ENCODE measurements around the gene HNRNPU. TPM values are rescaled to one million over a fixed set of nuclear protein-coding genes. Genes with fewer than 3 reads are reported as not detected.

The HNRNPU gene
- total RNA-seq, 1 donor from 2014 or later: 342 TPM

DNA sequence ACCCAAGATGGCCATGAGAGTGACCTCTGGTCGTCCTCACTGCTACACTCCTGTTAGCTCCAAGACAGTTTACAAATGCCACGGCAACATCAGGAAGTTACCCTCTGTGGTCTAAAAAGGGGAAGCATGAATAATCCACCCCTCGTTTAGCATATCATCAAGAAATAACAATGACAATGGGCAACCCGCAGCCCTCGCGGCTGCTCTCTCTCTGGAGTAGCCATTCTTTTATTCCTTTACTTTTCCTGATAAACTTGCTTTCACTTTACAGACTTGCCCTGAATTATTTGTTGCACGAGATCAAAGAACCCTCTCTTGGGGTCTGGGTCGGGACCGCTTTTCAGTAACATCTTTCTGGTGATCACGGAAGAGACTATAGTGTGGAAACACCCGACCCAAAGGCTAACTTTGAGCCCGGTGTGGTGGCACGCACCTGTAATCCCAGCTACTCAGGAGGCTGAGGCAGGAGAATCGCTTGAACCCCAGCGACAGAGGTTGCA is 48.7 kb downstream of the HNRNPU start:
- H3K4me1 ChIP-seq (ENCODE audit: control insufficient read depth in 3 of 3, insufficient read depth in 3 of 3, low read length in 3 of 3): no peaks in the 10 kb centered on the region
- H3K36me3 ChIP-seq (ENCODE audit: control insufficient read depth in 3 of 3, insufficient read depth in 3 of 3, low read length in 3 of 3): no peaks in the 10 kb centered on the region
- no peak overlapping the region for H3K9ac ChIP-seq (ENCODE audit: low read depth in 1 of 3, low read length in 3 of 3)
- H3K27ac ChIP-seq (ENCODE audit: low read depth, low read length): no peak overlapping the region
- H3K27me3 ChIP-seq (ENCODE audit: control insufficient read depth in 3 of 3, insufficient read depth in 3 of 3, low read length in 3 of 3): peaks cover 0 to 3% (median 0%) of the 10 kb centered on the region in 3 donors
- no peaks in the 10 kb centered on the region for H3K9me3 ChIP-seq (ENCODE audit: control insufficient read depth in 3 of 3, low read length in 3 of 3)
- H3K4me3 ChIP-seq (ENCODE audit: low read length in 3 of 3): no peak overlapping the region

- no peaks in the 10 kb centered on the region for H3K36me3 ChIP-seq (ENCODE audit: control insufficient read depth in 3 of 3, insufficient read depth in 3 of 3, low read length in 3 of 3)
- H3K27me3 ChIP-seq (ENCODE audit: control insufficient read depth in 3 of 3, insufficient read depth in 3 of 3, low read length in 3 of 3): peaks cover 0 to 3% (median 0%) of the 10 kb centered on the region in 3 donors
- H3K9ac ChIP-seq (ENCODE audit: low read depth in 1 of 3, low read length in 3 of 3): no peak overlapping the region
- H3K27ac ChIP-seq (ENCODE audit: low read depth, low read length): no peak overlapping the region
- H3K9me3 ChIP-seq (ENCODE audit: control insufficient read depth in 3 of 3, low read length in 3 of 3): no peaks in the 10 kb centered on the region
- no peaks in the 10 kb centered on the region for H3K4me1 ChIP-seq (ENCODE audit: control insufficient read depth in 3 of 3, insufficient read depth in 3 of 3, low read length in 3 of 3)
- no peak overlapping the region for H3K4me3 ChIP-seq (ENCODE audit: low read length in 3 of 3)
Observed at GRCh38 chr1:244813327-244813726, 51.0 kb downstream of the HNRNPU start.

- no peaks in the 10 kb centered on the region for H3K9me3 ChIP-seq (ENCODE audit: control insufficient read depth in 3 of 3, low read length in 3 of 3)
- no peak overlapping the region for H3K27ac ChIP-seq (ENCODE audit: low read depth, low read length)
- H3K4me1 ChIP-seq (ENCODE audit: control insufficient read depth in 3 of 3, insufficient read depth in 3 of 3, low read length in 3 of 3): no peaks in the 10 kb centered on the region
- H3K27me3 ChIP-seq (ENCODE audit: control insufficient read depth in 3 of 3, insufficient read depth in 3 of 3, low read length in 3 of 3): peaks cover 0 to 3% (median 0%) of the 10 kb centered on the region in 3 donors
- no peak overlapping the region for H3K9ac ChIP-seq (ENCODE audit: low read depth in 1 of 3, low read length in 3 of 3)
- H3K4me3 ChIP-seq (ENCODE audit: low read length in 3 of 3): no peak overlapping the region
- no peaks in the 10 kb centered on the region for H3K36me3 ChIP-seq (ENCODE audit: control insufficient read depth in 3 of 3, insufficient read depth in 3 of 3, low read length in 3 of 3)
Observed at GRCh38 chr1:244810221-244810620, 54.1 kb downstream of the HNRNPU start.

DNA sequence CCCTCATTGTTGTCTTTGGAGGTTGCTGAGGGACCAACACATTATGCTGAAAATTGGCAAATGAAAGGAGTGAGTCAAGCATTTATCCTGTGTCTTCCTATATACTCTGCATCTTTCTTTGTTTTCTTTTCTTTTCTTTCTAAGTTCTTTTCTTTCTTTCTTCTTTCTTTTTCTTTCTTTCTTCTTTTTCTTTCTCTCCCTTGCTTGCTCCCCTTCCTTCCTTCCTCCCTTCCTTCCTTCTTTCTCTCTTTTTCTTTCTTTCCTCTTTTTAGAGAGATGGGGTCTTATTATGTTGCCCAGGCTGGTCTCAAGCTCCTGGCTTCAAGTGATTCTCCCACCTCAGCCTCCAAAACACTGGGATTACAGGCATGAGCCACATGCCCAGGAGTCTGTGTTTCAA is 57.2 kb downstream of the HNRNPU start:
- Histone ChIP-seq H3K27me3 (ENCODE audit: control insufficient read depth in 3 of 3, insufficient read depth in 3 of 3, low read length in 3 of 3) (no peaks in the 10 kb centered on the region), H3K4me3 (ENCODE audit: low read length in 3 of 3) (no peak overlapping the region), H3K9me3 (ENCODE audit: control insufficient read depth in 3 of 3, low read length in 3 of 3) (no peaks in the 10 kb centered on the region), H3K4me1 (ENCODE audit: control insufficient read depth in 3 of 3, insufficient read depth in 3 of 3, low read length in 3 of 3) (no peaks in the 10 kb centered on the region), H3K36me3 (ENCODE audit: control insufficient read depth in 3 of 3, insufficient read depth in 3 of 3, low read length in 3 of 3) (no peaks in the 10 kb centered on the region), H3K9ac (ENCODE audit: low read depth in 1 of 3, low read length in 3 of 3) (no peak overlapping the region), H3K27ac (ENCODE audit: low read depth, low read length) (no peak overlapping the region)

DNA sequence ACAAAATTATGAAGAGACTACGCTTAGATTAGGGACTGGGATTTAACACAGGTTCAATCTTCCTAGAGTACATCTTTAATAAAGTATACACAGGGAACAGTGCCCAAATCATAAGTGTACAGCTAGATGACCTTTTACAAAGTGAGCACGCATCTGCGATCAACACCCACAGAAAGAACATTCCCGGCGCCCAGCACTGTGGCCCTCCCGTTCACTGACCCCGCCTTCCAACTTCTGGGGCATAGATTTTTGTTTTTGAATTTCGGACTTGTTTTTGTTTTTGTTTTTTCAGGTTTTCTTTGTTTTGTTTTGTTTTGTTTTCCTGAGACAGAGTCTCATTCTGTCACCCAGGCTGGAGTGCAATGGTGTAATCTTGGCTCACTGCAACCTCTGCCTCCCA is 59.5 kb downstream of the HNRNPU start:
- no peaks in the 10 kb centered on the region for H3K4me1 ChIP-seq (ENCODE audit: control insufficient read depth in 3 of 3, insufficient read depth in 3 of 3, low read length in 3 of 3)
- no peaks in the 10 kb centered on the region for H3K36me3 ChIP-seq (ENCODE audit: control insufficient read depth in 3 of 3, insufficient read depth in 3 of 3, low read length in 3 of 3)
- no peak overlapping the region for H3K9ac ChIP-seq (ENCODE audit: low read depth in 1 of 3, low read length in 3 of 3)
- H3K27me3 ChIP-seq (ENCODE audit: control insufficient read depth in 3 of 3, insufficient read depth in 3 of 3, low read length in 3 of 3): no peaks in the 10 kb centered on the region
- no peaks in the 10 kb centered on the region for H3K9me3 ChIP-seq (ENCODE audit: control insufficient read depth in 3 of 3, low read length in 3 of 3)
- no peak overlapping the region for H3K27ac ChIP-seq (ENCODE audit: low read depth, low read length)
- no peak overlapping the region for H3K4me3 ChIP-seq (ENCODE audit: low read length in 3 of 3)

DNA sequence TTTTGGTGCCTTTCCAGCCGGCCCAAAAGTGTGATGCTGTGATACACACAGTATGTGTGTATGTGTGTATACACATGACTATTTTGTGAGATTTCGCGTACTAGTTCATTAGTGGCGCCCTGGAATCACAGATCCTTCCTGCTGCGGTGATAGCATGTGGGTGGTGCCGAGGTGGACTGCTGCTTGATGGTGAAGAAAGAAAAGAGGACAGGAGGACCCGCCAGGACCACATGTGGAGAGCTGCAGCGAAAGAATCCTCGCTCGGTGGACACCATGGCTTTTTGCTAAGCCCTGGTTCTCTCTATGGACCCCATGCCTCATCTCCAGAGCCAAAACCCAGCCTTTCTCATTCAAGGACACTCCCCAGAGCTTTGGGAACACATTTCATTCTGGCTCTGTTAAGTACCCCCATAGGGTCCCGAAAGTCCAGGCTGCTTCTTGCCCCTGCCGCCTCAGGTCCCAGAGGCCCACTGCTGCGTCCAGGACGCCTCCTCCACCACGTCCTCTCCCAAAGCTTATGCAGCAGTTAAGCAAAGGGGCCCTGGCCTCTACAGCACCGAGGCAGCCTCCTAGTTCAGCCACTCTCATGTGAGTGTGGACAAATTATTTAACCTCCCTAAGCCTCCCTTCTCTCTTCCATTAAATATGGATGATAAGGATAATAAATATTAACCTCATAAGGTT is 61.6 kb downstream of the HNRNPU start:
- Histone ChIP-seq H3K27me3 (ENCODE audit: control insufficient read depth in 3 of 3, insufficient read depth in 3 of 3, low read length in 3 of 3) (no peaks in the 10 kb centered on the region), H3K9ac (ENCODE audit: low read depth in 1 of 3, low read length in 3 of 3) (no peak overlapping the region), H3K36me3 (ENCODE audit: control insufficient read depth in 3 of 3, insufficient read depth in 3 of 3, low read length in 3 of 3) (no peaks in the 10 kb centered on the region)

GRCh38 chr1:244802041-244802440 is 62.3 kb downstream of the HNRNPU start:
- no peaks in the 10 kb centered on the region for H3K36me3 ChIP-seq (ENCODE audit: control insufficient read depth in 3 of 3, insufficient read depth in 3 of 3, low read length in 3 of 3)
- no peaks in the 10 kb centered on the region for H3K9me3 ChIP-seq (ENCODE audit: control insufficient read depth in 3 of 3, low read length in 3 of 3)
- no peaks in the 10 kb centered on the region for H3K27me3 ChIP-seq (ENCODE audit: control insufficient read depth in 3 of 3, insufficient read depth in 3 of 3, low read length in 3 of 3)
- H3K9ac ChIP-seq (ENCODE audit: low read depth in 1 of 3, low read length in 3 of 3): no peak overlapping the region
- H3K4me3 ChIP-seq (ENCODE audit: low read length in 3 of 3): no peak overlapping the region
- H3K4me1 ChIP-seq (ENCODE audit: control insufficient read depth in 3 of 3, insufficient read depth in 3 of 3, low read length in 3 of 3): no peaks in the 10 kb centered on the region
- H3K27ac ChIP-seq (ENCODE audit: low read depth, low read length): no peak overlapping the region

More for the DNA sequence above, 61.6 kb downstream of the HNRNPU start:
- Histone ChIP-seq H3K4me1 (ENCODE audit: control insufficient read depth in 3 of 3, insufficient read depth in 3 of 3, low read length in 3 of 3) (no peaks in the 10 kb centered on the region), H3K9me3 (ENCODE audit: control insufficient read depth in 3 of 3, low read length in 3 of 3) (no peaks in the 10 kb centered on the region), H3K4me3 (ENCODE audit: low read length in 3 of 3) (no peak overlapping the region), H3K27ac (ENCODE audit: low read depth, low read length) (no peak overlapping the region)

- Histone ChIP-seq H3K4me1 (ENCODE audit: control insufficient read depth in 3 of 3, insufficient read depth in 3 of 3, low read length in 3 of 3) (no peaks in the 10 kb centered on the region), H3K27ac (ENCODE audit: low read depth, low read length) (no peak overlapping the region), H3K9ac (ENCODE audit: low read depth in 1 of 3, low read length in 3 of 3) (no peak overlapping the region), H3K9me3 (ENCODE audit: control insufficient read depth in 3 of 3, low read length in 3 of 3) (no peaks in the 10 kb centered on the region), H3K27me3 (ENCODE audit: control insufficient read depth in 3 of 3, insufficient read depth in 3 of 3, low read length in 3 of 3) (no peaks in the 10 kb centered on the region), H3K36me3 (ENCODE audit: control insufficient read depth in 3 of 3, insufficient read depth in 3 of 3, low read length in 3 of 3) (no peaks in the 10 kb centered on the region), H3K4me3 (ENCODE audit: low read length in 3 of 3) (no peak overlapping the region)
Observed at GRCh38 chr1:244801246-244801645, 63.1 kb downstream of the HNRNPU start.

DNA sequence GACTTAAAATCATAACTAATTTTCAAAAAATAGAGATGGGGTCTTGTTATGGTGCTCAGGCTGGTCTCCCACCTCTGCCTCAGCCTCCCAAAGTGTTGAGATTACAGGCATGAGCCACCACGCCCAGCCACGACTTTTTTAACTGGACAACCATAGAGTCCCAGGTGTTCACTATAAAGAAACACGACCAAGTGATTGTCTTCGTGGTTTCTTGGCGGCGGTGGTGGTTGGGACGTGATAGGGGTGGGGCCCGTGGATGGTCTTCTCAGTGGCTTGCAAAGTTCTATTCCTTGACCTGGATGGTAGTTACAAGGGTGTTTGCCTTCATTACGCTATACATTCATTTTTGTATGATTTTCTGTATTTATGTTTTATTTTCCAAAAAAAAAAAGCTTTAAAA is 63.5 kb downstream of the HNRNPU start:
- H3K9me3 ChIP-seq (ENCODE audit: control insufficient read depth in 3 of 3, low read length in 3 of 3): no peaks in the 10 kb centered on the region

More for the DNA sequence above, 63.5 kb downstream of the HNRNPU start:
- no peak overlapping the region for H3K4me3 ChIP-seq (ENCODE audit: low read length in 3 of 3)
- no peaks in the 10 kb centered on the region for H3K4me1 ChIP-seq (ENCODE audit: control insufficient read depth in 3 of 3, insufficient read depth in 3 of 3, low read length in 3 of 3)
- H3K36me3 ChIP-seq (ENCODE audit: control insufficient read depth in 3 of 3, insufficient read depth in 3 of 3, low read length in 3 of 3): no peaks in the 10 kb centered on the region
- no peak overlapping the region for H3K9ac ChIP-seq (ENCODE audit: low read depth in 1 of 3, low read length in 3 of 3)
- H3K27me3 ChIP-seq (ENCODE audit: control insufficient read depth in 3 of 3, insufficient read depth in 3 of 3, low read length in 3 of 3): no peaks in the 10 kb centered on the region
- H3K27ac ChIP-seq (ENCODE audit: low read depth, low read length): no peak overlapping the region
